Right lobe of liver (tissue), 6 donors: ENCODE data around the gene GALNT2. TPM values are rescaled to one million over a fixed set of nuclear protein-coding genes. Genes with fewer than 3 reads are reported as not detected.

Experiments used
- ATAC-seq, 4 donors: fragments of 200-7000 bp; cut with Tn5 transposase; one replicate each; pipeline ENCODE4 v1.9.1; 2020; ENCODE audit warnings: mild to moderate bottlenecking in 4 of 4, moderate library complexity in 4 of 4
- DNase-seq, 3 donors: peaks; one replicate each; pipeline ENCODE4 v3.0.0-alpha.2; 2020
- H3K27ac ChIP-seq, 3 donors: fragments of 200-600 bp; one replicate each; pipeline ENCODE4 v1.8.0; 2022
- H3K27me3 ChIP-seq, 2 donors: fragments of 200-600 bp; one replicate each; pipeline ENCODE4 v1.8.0; 2022
- H3K36me3 ChIP-seq, 4 donors: fragments of 200-600 bp; sonication (generic) in 1 of 4; one replicate each; pipeline versions ENCODE4 v1.5.1 to v1.8.0; 2017 to 2022; ENCODE audit warnings: control low read depth in 1 of 4
- H3K4me1 ChIP-seq, 4 donors: fragments of 200-600 bp; sonication (generic) in 1 of 4; one replicate each; pipeline versions ENCODE4 v1.5.1 to v1.8.0; 2017 to 2022; ENCODE audit warnings: control low read depth in 1 of 4
- H3K4me3 ChIP-seq, 3 donors: fragments of 200-600 bp; one replicate each; pipeline ENCODE4 v1.8.0; 2022
- H3K9me3 ChIP-seq, 4 donors: fragments of 200-600 bp; sonication (generic) in 1 of 4; one replicate each; pipeline versions ENCODE4 v1.5.1 to v1.8.0; 2017 to 2022; ENCODE audit warnings: control low read depth in 1 of 4
- POLR2A ChIP-seq: fragments of 450-650 bp; IDR thresholded peaks from one replicate; pipeline ENCODE4 v1.6.1; 2017; ENCODE audit warnings: antibody characterized with exemption, mild to moderate bottlenecking
- WGBS: methylation state at CpG from one replicate; pipeline ENCODE4 v1.1.6; 2018; ENCODE audit warnings: low coverage, low lambda C conversion rate; ENCODE audit not compliant: insufficient coverage; ENCODE audit errors: missing lambda C conversion rate; 5-methylcytosine and 5-hydroxymethylcytosine counted together
- intact Hi-C, 2 donors: fragments of 100-400 bp; cut with DNase I; formaldehyde crosslinking; loops; one replicate each; pipeline versions ENCODE4 v1.11.2 to v1.14.1; 2022
- total RNA-seq, 6 experiments: library from RNA; depleted of rRNA in 2 of 6; stranded (reverse); fragments of >200 nt in 2 of 6; fragmentation: NEBNext Ultra II Directional in 3 of 6; extraction: Animal tissue kit (Norgen Biotek cat#: 25700) in 3 of 6; gene quantifications; one replicate each; pipeline versions ENCODE4 v1.1.0 to v1.2.4, GENCODE V29; 2016 to 2023
- TF ChIP-seq, protein P1 (sequence below), 4 donors: fragments of 200-600 bp in 3 of 4; fragments of 450-650 bp in 1 of 4; IDR thresholded peaks; one replicate each; pipeline versions ENCODE4 v1.5.1 to v1.8.0; 2016 to 2022; ENCODE audit warnings: antibody characterized with exemption in 4 of 4, mild to moderate bottlenecking in 2 of 4
- donor health status: DM: no; HTN: yes; CAD: no.
- donor health status: DM: no; HTN: no; CAD: no.
- donor health status: DM: no; HTN: no; CAD: no.
- donor health status: DM: no; HTN: yes; CAD: no.
- donor health status: DM: no; HTN: yes; CAD: no.

Gene GALNT2
- total RNA-seq, 6 experiments from 2014 or later, result 58.0 to 152 (median 131) TPM

DNA sequence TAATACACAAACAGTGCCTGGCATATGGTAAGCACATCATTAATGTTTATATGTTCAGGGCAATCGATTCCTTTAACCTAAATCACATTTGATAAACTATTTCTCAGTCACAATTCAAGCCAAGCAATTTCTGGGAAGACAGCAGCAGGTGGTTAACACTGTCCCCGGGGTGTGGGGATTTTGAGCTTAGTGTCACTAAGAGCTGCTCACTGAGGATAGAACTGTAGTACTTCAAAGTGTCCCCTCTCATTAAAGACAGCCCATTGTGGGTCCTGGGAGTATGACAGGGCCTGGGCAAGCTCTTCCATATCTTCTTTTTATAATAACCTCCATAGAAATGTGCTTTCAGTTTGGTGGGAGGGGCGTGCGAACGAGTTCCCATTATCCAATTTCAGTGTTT, 8.4 kb upstream of the GALNT2 start:
- H3K9me3 ChIP-seq, result no peaks in the 10 kb centered on the region
- intact Hi-C loops, result no loop called here
- H3K4me1 ChIP-seq, result no peaks in the 10 kb centered on the region
- TF ChIP-seq, protein P1, sequence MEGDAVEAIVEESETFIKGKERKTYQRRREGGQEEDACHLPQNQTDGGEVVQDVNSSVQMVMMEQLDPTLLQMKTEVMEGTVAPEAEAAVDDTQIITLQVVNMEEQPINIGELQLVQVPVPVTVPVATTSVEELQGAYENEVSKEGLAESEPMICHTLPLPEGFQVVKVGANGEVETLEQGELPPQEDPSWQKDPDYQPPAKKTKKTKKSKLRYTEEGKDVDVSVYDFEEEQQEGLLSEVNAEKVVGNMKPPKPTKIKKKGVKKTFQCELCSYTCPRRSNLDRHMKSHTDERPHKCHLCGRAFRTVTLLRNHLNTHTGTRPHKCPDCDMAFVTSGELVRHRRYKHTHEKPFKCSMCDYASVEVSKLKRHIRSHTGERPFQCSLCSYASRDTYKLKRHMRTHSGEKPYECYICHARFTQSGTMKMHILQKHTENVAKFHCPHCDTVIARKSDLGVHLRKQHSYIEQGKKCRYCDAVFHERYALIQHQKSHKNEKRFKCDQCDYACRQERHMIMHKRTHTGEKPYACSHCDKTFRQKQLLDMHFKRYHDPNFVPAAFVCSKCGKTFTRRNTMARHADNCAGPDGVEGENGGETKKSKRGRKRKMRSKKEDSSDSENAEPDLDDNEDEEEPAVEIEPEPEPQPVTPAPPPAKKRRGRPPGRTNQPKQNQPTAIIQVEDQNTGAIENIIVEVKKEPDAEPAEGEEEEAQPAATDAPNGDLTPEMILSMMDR (IDR thresholded peaks at IDR 0.05), result no peak
- TF ChIP-seq POLR2A, result no peak
- no peak overlapping the region for H3K4me3 ChIP-seq
- no peaks in the 10 kb centered on the region for H3K27me3 ChIP-seq
- no peaks in the 10 kb centered on the region for H3K36me3 ChIP-seq
- WGBS, result 82% methylated on average over 5 of the region's 5 CpGs
- DNase-seq (no peak), ATAC-seq (no peak)
- H3K27ac ChIP-seq, result no peak overlapping the region

- 89% methylated on average over 4 of the region's 4 CpGs for WGBS
- Histone ChIP-seq H3K4me3 (no peak overlapping the region), H3K27ac (no peak overlapping the region), H3K36me3 (no peaks in the 10 kb centered on the region), H3K27me3 (no peaks in the 10 kb centered on the region), H3K9me3 (no peaks in the 10 kb centered on the region), H3K4me1 (no peaks in the 10 kb centered on the region)
- DNase-seq (no peak), ATAC-seq (no peak)
- no peak for TF ChIP-seq POLR2A
- TF ChIP-seq, protein P1 (IDR thresholded peaks at IDR 0.05), result no peak
- intact Hi-C loops, result no loop called here
These were observed 5.2 kb upstream of the GALNT2 start for GRCh38 chr1:230061801-230062200.

DNA sequence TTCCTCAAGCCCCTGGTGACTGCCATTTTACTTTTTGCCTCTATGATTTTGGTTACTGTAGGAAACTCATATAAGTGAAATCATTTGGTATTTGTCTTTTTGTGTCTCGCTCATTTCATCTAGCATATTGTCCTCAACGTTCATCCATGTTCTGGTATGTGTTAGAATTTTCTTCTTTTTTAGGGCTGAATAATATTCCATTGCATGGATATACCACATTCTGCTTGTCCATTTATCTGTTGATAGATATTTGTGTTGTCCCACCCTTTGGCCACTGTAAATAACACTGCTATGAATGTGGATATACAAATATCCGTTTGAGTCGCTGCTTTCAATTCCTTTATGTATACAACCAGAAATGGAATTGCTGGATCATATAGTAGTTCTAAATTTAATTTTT, 4.5 kb upstream of the GALNT2 start:
- no peaks in the 10 kb centered on the region for H3K4me1 ChIP-seq
- H3K27ac ChIP-seq, result no peak overlapping the region
- H3K9me3 ChIP-seq, result no peaks in the 10 kb centered on the region
- ATAC-seq, result no peak
- H3K27me3 ChIP-seq, result no peaks in the 10 kb centered on the region
- no peaks in the 10 kb centered on the region for H3K36me3 ChIP-seq
- TF ChIP-seq, protein P1 (IDR thresholded peaks at IDR 0.05), result no peak
- intact Hi-C loops, result no loop called here
- 92% methylated on average over 4 of the region's 4 CpGs for WGBS
- DNase-seq, result no peak
- no peak overlapping the region for H3K4me3 ChIP-seq

DNA sequence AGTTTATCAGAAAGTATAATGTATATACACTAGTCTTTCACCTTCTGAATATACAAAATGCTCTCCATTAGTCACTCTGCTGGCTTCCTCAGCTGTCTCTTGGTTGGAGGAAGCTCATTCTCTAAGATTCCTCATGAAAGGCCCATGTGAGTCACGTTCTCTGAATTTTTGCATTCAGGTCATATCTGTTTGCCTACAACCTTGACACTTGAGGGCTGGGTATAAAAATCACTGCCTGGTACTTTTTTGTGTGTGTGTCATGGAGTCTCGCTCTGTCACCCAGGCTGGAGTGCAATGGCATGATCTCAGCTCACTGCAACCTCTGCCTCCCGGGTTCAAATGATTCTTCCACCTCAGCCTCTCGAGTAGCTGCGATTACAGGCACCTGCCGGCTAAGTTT, 2.8 kb upstream of the GALNT2 start:
- no peak overlapping the region for H3K4me3 ChIP-seq
- TF ChIP-seq, protein P1 (IDR thresholded peaks at IDR 0.05), result no peak
- no peak for TF ChIP-seq POLR2A
- no peak overlapping the region for H3K27ac ChIP-seq
- no peaks in the 10 kb centered on the region for H3K27me3 ChIP-seq
- no peak for ATAC-seq
- H3K36me3 ChIP-seq, result no peaks in the 10 kb centered on the region
- intact Hi-C loops, result no loop called here
- H3K4me1 ChIP-seq, result peaks cover 0 to 11% (median 2%) of the 10 kb centered on the region in 4 donors
- 94% methylated on average over 6 of the region's 6 CpGs for WGBS
- H3K9me3 ChIP-seq, result no peaks in the 10 kb centered on the region
- no peak for DNase-seq

GRCh38 chr1:230065161-230065560, 1.9 kb upstream of the GALNT2 start:
- DNase-seq (no peak), ATAC-seq (no peak)
- H3K27ac ChIP-seq, result no peak overlapping the region
- intact Hi-C loops, result no loop called here
- H3K27me3 ChIP-seq, result no peaks in the 10 kb centered on the region
- no peak overlapping the region for H3K4me3 ChIP-seq
- TF ChIP-seq POLR2A, result no peak
- WGBS, result 87% methylated on average over 2 of the region's 2 CpGs
- H3K4me1 ChIP-seq, result peaks cover 0 to 19% (median 6%) of the 10 kb centered on the region in 4 donors
- no peaks in the 10 kb centered on the region for H3K9me3 ChIP-seq
- H3K36me3 ChIP-seq, result no peaks in the 10 kb centered on the region
